ACC112 (cell line): ENCODE measurements around the gene PHLPP1.

Experiments used
- H2AFZ ChIP-seq: fragments of 200-600 bp; sonication (generic); one replicate; pipeline ENCODE4 v1.6.0; 2017; ENCODE audit warnings: antibody characterized with exemption, low read length; ENCODE audit not compliant: unreplicated experiment
- H3K27ac ChIP-seq: fragments of 200-600 bp; sonication (generic); 2 replicates; pipeline ENCODE4 v1.5.1; 2014; ENCODE audit warnings: low read depth, mild to moderate bottlenecking, antibody characterized with exemption, low read length, moderate library complexity
- H3K27me3 ChIP-seq: fragments of 200-600 bp; sonication (generic); 2 replicates; pipeline ENCODE4 v1.6.1; 2014; ENCODE audit warnings: mild to moderate bottlenecking, antibody characterized with exemption, low read length, moderate library complexity, mixed read lengths; ENCODE audit not compliant: insufficient read depth
- H3K36me3 ChIP-seq: fragments of 200-600 bp; sonication (generic); 2 replicates; pipeline ENCODE4 v1.6.1; 2016; ENCODE audit warnings: mild to moderate bottlenecking, antibody characterized with exemption, low read length, moderate library complexity, mixed read lengths; ENCODE audit not compliant: insufficient read depth
- H3K4me1 ChIP-seq: fragments of 200-600 bp; sonication (generic); one replicate; pipeline ENCODE4 v1.6.1; 2016; ENCODE audit warnings: low read length, mixed read lengths; ENCODE audit not compliant: insufficient read depth, unreplicated experiment, control insufficient read depth
- H3K4me3 ChIP-seq: fragments of 200-600 bp; sonication (generic); 2 replicates; pipeline ENCODE4 v1.5.1; 2014; ENCODE audit warnings: mild to moderate bottlenecking, low read depth, low read length
- H3K79me2 ChIP-seq: fragments of 200-600 bp; sonication (generic); one replicate; pipeline ENCODE4 v1.6.0; 2016; ENCODE audit warnings: low read length; ENCODE audit not compliant: control insufficient read depth, unreplicated experiment, insufficient read depth

The PHLPP1 gene

DNA sequence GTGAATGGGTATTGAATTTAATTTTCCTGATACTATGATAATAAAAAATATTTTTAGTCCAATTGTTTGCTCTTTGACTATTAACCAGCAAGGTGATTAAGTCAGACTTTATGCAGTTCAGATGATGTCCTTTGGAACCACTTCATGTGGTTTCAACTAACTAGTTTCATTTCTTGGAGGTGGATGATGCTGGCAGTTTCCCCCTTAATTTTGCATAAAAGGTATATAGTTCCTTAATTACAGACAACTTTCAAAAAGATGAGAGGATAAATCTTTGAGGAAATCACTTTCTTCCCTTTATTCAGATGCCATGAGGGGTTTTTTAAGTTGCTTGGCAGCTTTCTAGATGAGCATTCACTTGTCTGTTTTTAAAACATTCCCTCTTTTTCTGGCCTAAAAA lies 223.1 kb downstream of the PHLPP1 start:
- H3K27ac ChIP-seq, result no peak overlapping the region
- no peaks in the 10 kb centered on the region for H3K27me3 ChIP-seq
- no peaks in the 10 kb centered on the region for H3K79me2 ChIP-seq
- no peak overlapping the region for H2AFZ ChIP-seq
- H3K36me3 ChIP-seq, result no peaks in the 10 kb centered on the region
- peaks cover 26% of the 10 kb centered on the region for H3K4me1 ChIP-seq
- H3K4me3 ChIP-seq, result no peak overlapping the region

DNA sequence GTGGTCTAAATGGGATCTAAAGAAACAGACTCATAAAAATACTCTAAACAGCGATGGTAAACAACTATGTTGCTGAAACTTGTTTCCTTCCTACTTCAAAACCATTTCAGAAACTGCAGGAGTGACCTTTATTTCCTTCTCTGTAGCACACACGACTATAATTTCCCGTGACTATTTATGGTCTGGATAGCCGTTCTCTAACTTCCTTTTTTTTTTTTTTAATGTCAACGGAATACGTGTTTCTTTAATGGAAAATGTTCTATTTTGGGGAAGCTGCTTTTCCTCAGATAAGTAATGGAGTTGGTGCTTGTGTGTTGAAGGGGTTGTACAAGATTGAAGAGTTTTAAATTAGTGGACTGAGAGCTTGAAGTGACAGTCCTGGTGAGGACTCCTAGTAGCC lies 224.1 kb downstream of the PHLPP1 start:
- Histone ChIP-seq H3K4me3 (no peak overlapping the region), H3K27me3 (no peaks in the 10 kb centered on the region), H3K79me2 (no peaks in the 10 kb centered on the region), H3K27ac (no peak overlapping the region), H3K4me1 (peaks cover 26% of the 10 kb centered on the region), H2AFZ (no peak overlapping the region), H3K36me3 (no peaks in the 10 kb centered on the region)

DNA sequence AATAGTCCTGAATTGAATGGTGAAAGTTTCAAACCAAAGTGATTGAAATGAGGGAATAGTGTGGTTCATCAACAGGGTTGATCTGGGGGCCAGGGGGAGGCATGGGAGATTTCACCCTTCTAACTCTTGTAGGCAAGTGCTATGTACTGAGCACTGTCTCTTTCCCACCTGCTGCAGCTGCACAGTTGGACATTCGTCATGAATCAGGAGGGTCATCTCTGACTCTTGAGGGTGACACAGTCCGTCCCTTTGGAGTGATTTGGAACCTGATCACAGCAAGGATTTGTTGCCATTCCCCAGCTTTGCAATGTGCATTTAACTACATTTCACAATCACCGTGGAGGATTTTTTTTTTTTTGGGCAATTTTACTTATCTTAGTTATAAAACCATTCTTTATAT lies 224.6 kb downstream of the PHLPP1 start:
- no peak overlapping the region for H3K4me3 ChIP-seq
- no peak overlapping the region for H3K27ac ChIP-seq
- no peak overlapping the region for H2AFZ ChIP-seq
- peaks cover 26% of the 10 kb centered on the region for H3K4me1 ChIP-seq
- H3K36me3 ChIP-seq, result no peaks in the 10 kb centered on the region
- no peaks in the 10 kb centered on the region for H3K27me3 ChIP-seq
- H3K79me2 ChIP-seq, result no peaks in the 10 kb centered on the region

DNA sequence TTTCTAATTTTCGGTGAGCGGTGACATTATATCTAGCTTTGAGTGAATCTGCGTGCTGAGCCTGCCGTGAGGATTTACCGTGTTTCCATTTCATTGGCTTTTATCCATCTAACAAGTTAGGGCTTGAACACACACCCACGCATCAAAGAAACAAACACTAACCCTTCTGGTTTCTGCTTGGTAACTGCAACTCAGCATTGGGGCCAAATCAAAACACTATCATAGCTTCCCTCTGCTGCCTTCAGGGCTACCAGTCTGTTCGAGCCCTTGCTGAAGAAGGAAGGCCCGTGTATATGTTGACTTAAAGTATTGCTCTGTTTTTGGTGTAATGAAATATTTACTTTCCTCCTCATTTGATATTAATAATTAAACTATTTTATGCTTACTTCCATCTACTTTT lies 227.2 kb downstream of the PHLPP1 start:
- H3K79me2 ChIP-seq, result no peaks in the 10 kb centered on the region
- H3K27me3 ChIP-seq, result no peaks in the 10 kb centered on the region
- peaks cover 11% of the 10 kb centered on the region for H3K4me1 ChIP-seq
- H3K4me3 ChIP-seq, result no peak overlapping the region
- H2AFZ ChIP-seq, result no peak overlapping the region
- no peaks in the 10 kb centered on the region for H3K36me3 ChIP-seq
- no peak overlapping the region for H3K27ac ChIP-seq

DNA sequence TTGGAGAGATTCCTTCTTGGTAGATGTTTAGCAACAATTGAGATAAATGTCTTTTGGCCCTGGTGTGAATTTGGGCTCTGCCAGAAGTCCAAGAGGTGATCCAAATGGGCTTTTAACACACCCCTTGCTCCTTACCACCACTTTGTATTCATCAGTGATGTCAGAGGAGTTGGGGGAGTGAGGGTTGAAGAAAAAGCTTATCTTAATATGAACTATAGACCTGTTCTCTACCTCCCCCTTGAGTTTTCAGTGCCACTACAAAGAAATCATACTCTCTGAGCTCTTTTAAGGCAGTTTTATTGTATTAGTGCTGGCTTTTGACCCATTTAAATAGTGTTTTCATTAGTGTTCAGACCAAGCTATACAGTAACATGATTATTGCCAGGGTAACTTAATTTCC lies 229.1 kb downstream of the PHLPP1 start:
- H3K4me1 ChIP-seq, result no peaks in the 10 kb centered on the region

DNA sequence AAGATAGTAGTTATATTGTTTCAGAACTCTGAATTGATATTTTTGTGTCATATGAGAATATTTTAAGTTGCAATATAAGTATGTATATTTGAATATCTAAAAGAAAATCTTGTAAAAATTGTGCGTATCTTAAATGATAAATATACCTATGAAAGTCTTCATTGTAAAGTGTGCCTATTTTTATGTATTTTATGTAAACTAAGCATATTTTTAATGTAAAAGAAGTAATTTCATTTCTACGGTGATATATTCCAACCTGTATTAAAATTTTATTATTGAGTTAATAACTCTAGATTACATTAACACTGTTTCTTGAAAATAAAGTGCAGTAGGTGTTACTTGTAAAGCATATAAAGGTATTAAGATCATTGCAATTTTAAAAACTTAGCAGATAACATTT lies 233.4 kb downstream of the PHLPP1 start:
- H3K27ac ChIP-seq, result no peak overlapping the region
- H3K4me1 ChIP-seq, result no peaks in the 10 kb centered on the region
- no peaks in the 10 kb centered on the region for H3K79me2 ChIP-seq
- no peaks in the 10 kb centered on the region for H3K36me3 ChIP-seq
- no peak overlapping the region for H3K4me3 ChIP-seq
- no peaks in the 10 kb centered on the region for H3K27me3 ChIP-seq
- no peak overlapping the region for H2AFZ ChIP-seq

More for the DNA sequence above, 229.1 kb downstream of the PHLPP1 start:
- no peak overlapping the region for H2AFZ ChIP-seq
- H3K27ac ChIP-seq, result no peak overlapping the region
- H3K4me3 ChIP-seq, result no peak overlapping the region
- H3K36me3 ChIP-seq, result no peaks in the 10 kb centered on the region
- H3K79me2 ChIP-seq, result no peaks in the 10 kb centered on the region
- no peaks in the 10 kb centered on the region for H3K27me3 ChIP-seq

DNA sequence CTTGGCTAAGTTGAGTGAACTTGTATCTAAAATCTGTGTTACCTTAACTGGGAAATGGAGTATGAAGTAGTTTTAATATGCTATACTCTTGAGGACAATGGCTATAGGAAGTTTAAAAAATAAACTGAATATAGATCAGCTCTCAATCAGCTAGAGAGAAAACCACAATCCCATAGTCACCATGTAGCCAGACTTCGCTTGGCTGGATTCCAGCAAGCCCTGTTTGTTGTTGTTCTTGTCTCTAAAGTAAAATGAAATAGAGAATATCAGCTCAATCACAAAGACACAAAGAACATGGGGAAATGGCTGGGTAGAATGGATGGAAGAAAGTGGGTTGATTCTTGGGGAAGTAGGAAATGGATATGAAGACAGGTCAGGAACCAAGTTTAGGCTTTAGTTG lies 234.9 kb downstream of the PHLPP1 start:
- no peak overlapping the region for H3K4me3 ChIP-seq
- no peaks in the 10 kb centered on the region for H3K27me3 ChIP-seq
- no peak overlapping the region for H2AFZ ChIP-seq
- H3K4me1 ChIP-seq, result no peaks in the 10 kb centered on the region
- no peak overlapping the region for H3K27ac ChIP-seq
- H3K79me2 ChIP-seq, result no peaks in the 10 kb centered on the region
- no peaks in the 10 kb centered on the region for H3K36me3 ChIP-seq

DNA sequence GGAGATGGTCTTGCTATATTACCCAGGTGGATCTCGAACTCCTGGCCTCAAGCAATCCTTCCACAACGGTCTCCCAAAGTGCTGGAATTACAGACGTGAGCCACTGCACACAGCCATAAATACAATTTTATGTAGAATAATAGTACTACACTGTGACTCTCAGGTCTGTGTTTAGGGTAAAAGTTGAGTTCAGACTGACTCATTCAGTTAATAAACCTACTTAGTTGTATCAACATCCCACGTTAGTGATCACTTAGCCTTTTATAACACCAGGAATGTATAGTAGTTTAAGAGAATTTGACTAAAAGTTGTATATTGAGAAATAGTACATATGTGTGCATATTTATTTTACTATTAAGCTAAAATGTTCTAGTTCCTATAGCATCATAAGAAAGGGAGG lies 237.5 kb downstream of the PHLPP1 start:
- H3K4me1 ChIP-seq, result no peaks in the 10 kb centered on the region
- H2AFZ ChIP-seq, result no peak overlapping the region
- no peaks in the 10 kb centered on the region for H3K79me2 ChIP-seq
- no peaks in the 10 kb centered on the region for H3K27me3 ChIP-seq
- no peak overlapping the region for H3K4me3 ChIP-seq
- no peaks in the 10 kb centered on the region for H3K36me3 ChIP-seq
- no peak overlapping the region for H3K27ac ChIP-seq

DNA sequence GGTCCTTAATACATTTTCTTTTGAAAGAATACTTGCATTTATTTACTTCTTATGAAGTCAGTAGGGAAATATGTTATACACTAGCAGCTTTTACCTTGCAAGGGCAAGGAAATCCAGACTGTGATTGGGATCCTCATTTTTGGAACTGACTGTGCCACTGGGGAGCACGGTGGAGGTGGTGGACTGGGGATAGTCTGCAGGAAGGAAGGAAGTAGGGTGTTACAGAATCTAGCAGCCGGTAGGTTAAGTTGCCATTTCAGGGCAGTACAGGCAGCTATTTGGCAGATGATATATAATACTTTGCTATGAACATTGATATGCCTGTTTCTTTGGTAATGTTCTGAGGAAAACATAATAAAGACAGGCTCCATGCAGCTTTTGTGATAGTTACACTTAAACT lies 238.3 kb downstream of the PHLPP1 start:
- Histone ChIP-seq H3K79me2 (no peaks in the 10 kb centered on the region), H3K4me3 (no peak overlapping the region), H3K27me3 (no peaks in the 10 kb centered on the region), H3K27ac (no peak overlapping the region), H3K36me3 (no peaks in the 10 kb centered on the region), H3K4me1 (no peaks in the 10 kb centered on the region), H2AFZ (no peak overlapping the region)

DNA sequence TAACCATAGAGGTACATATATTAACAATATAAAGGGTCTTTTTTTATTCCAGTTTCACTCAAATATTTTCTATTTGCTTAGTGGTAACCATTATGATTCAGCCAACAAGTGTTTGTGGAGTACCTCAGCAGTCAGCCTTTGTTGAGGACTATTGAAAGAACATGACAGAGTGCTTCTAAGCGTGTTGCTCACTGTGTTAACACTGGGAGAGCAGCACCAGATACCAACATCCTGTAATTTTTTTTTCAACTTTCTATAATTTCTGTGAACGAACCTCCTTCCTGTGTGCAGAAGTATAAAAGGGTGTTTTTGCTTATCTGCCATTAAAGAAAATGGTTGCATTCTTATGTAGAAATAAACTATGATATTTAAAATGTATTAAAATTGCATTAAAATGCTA lies 239.0 kb downstream of the PHLPP1 start:
- no peaks in the 10 kb centered on the region for H3K27me3 ChIP-seq
- H2AFZ ChIP-seq, result no peak overlapping the region
- no peak overlapping the region for H3K4me3 ChIP-seq
- H3K79me2 ChIP-seq, result no peaks in the 10 kb centered on the region
- no peaks in the 10 kb centered on the region for H3K36me3 ChIP-seq
- no peaks in the 10 kb centered on the region for H3K4me1 ChIP-seq
- no peak overlapping the region for H3K27ac ChIP-seq

DNA sequence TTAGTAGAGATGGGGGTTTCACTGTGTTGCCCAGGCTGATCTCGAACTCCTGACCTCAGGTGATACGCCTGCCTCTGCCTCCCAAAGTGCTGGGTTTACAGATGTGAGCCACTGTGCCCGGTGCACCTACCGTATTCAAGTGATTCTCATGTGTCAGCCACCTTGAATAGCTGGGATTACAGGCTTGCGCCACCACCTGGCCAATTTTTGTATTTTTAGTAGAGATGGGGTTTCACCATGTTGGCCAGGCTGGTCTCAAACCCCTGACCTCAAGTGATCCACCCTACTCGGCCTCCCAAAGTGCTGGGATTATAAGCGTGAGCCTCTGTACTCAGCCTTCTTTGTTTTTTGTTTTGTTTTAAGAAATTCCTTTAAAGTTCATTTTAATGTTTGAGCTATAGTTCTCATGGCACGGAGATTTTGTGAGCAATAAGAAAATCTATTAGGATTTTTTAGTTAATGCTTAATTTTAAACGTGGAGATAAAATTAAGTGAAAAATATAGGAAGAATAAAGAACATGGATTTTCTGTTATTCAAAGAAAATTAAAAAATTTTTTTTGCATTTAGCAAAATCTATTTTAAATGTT lies 242.6 kb downstream of the PHLPP1 start:
- H3K36me3 ChIP-seq, result no peaks in the 10 kb centered on the region
- no peaks in the 10 kb centered on the region for H3K4me1 ChIP-seq
- no peak overlapping the region for H2AFZ ChIP-seq
- H3K4me3 ChIP-seq, result no peak overlapping the region
- no peaks in the 10 kb centered on the region for H3K79me2 ChIP-seq
- no peak overlapping the region for H3K27ac ChIP-seq
- H3K27me3 ChIP-seq, result no peaks in the 10 kb centered on the region
